Measurements from ENCODE around the gene SRRD.
"Not testable (repeated sequence)": the region's sequence is repeated elsewhere in the genome, so short reads cannot be mapped to it uniquely, and the experiment has no call there.

The SRRD gene

GRCh38 chr22:26522012-26522411, 38.3 kb downstream of the SRRD start:
- no peak for DNase-seq (ENCODE audit: low read depth)

GRCh38 chr22:26522592-26522991, 38.9 kb downstream of the SRRD start:
- no peak for DNase-seq (ENCODE audit: low read depth)

GRCh38 chr22:26524870-26525269, 41.2 kb downstream of the SRRD start:
- no peak for DNase-seq (ENCODE audit: low read depth)

DNA sequence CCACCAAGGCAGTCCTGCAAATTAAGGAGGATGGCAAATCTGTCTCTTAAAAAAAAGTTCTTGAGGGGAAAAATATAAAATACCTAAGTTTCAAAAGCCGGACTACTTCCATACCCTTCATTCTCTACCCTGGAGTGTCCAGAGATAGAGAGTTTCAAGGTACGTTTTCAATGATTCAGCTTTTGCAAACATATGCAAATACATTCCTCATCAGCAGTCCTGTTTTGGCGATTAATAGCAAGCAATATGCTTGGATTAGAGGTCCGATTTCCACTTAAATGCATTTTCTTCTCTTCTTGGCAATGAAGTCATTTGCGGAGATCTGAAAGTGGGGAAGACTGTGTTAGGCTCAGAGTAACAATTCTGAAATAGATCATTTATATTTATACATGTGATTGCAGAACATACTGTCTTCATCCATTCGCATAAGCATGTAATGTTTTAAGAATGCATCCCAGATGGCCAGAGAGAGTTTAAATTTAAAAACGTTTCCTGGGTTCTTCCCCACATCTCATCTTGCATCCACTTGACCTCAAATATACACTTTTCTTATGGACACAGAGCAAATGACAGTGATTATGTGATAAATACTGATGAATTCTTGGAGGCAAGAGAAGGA, 42.4 kb downstream of the SRRD start:
- no peak for DNase-seq (ENCODE audit: low read depth)

- no peak for DNase-seq (ENCODE audit: low read depth)
These were observed 43.5 kb downstream of the SRRD start for GRCh38 chr22:26527167-26527566.

DNA sequence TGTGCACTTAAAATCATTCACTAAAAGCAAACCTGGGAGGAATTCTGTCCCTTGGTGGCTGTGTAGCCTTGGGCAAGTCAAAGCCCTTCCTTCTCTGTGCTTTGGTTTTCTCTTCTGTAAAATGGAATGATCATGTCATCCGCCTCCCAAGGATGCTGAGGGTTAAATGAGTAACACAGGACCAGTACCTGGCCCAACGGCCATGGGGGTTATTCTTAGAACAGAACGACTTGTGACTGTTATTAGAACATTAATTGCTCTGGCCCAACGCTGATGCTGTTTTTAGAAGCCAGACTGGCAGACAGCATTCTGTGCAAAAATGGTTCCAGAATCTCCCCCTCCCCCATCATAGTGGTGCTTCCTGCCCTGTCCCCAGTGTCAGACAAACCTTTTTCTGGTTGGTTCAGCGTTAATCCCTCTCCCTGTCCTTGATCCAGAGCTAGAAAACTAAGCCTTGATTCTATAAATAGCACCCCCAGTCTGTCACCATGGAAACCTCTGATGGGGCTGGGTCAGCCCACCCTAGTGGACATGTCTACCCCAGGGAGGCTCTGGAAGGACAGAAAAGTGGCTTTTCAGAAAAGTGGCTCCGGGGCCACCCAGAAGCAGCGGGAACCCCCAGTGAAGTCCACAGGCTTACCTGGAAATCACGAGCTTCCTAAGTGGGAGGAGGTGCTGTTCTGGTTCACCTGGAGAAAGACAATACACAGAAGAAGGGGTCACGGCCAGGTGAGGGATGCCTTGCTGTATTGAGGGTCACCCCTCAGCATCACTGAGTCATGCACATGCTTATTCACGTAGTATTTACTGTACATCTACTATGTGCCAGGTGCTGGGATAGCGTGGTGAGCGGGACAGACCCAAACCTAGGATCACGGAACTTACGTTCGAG, 44.1 kb downstream of the SRRD start:
- DNase-seq (ENCODE audit: low read depth), result no peak

- not testable (repeated sequence) for DNase-seq (ENCODE audit: low read depth)
These were observed 44.8 kb downstream of the SRRD start for GRCh38 chr22:26528518-26528917.

GRCh38 chr22:26529345-26529744, 45.7 kb downstream of the SRRD start:
- DNase-seq (ENCODE audit: low read depth), result no peak

DNA sequence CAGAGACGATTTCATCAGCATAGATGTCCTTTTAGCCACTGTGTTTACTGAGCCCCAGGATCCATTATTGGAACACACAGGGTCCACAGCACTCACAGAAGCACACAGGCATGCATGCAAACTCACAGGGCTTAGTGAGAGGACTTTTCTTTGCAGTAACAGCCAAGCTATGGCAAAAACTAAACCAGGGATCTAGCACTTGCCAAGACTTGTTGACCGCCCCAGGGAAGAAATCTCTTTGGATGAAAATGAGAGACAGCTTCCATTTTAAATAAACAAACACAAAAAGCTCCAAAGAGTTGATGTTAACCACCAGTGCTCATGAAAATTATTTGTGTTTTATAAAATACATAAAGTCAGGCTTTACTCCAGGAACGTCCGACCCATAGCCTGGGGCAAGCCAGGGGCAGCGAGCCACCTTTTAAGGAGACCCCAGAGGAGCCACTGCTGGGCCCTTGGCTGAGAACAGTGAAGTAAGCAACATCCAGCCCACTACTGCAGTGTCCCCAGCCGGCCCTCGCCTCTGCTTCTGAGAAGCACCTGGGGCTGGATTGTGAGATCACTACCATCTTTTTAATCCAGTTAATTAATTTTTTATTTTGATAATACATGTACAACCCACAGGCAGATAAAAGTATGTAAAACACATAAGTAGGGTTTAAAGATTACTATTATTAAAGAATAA, 50.6 kb downstream of the SRRD start:
- no peak for DNase-seq (ENCODE audit: low read depth)

GRCh38 chr22:26534874-26535602, 51.4 kb downstream of the SRRD start:
- no peak for DNase-seq (ENCODE audit: low read depth)

- DNase-seq (ENCODE audit: low read depth), result no peak
These were observed 51.9 kb downstream of the SRRD start for GRCh38 chr22:26535603-26535908.

GRCh38 chr22:26536056-26536761, 52.5 kb downstream of the SRRD start:
- no peak for DNase-seq (ENCODE audit: low read depth)

DNA sequence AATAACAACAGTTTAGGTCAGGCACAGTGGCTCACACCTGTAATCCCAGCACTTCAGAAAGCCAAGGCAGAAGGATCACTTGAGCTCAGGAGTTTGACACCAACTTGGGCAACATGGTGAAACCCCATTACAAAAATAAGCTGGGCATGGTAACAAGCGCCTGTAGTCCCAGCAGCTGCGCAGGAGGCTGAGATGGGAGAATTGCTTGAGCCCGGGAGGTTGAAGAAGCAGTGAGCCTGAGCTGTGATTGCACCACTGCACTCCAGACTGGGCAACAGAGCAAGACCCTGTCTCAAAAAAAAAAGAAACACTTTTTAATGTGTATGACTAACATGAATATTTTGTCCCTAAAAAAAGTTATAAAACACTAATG, 53.1 kb downstream of the SRRD start:
- no peak for DNase-seq (ENCODE audit: low read depth)

- no peak for DNase-seq (ENCODE audit: low read depth)
These were observed 56.4 kb downstream of the SRRD start for GRCh38 chr22:26540119-26540518.

GRCh38 chr22:26541167-26541819, 57.6 kb downstream of the SRRD start:
- no peak for DNase-seq (ENCODE audit: low read depth)

DNA sequence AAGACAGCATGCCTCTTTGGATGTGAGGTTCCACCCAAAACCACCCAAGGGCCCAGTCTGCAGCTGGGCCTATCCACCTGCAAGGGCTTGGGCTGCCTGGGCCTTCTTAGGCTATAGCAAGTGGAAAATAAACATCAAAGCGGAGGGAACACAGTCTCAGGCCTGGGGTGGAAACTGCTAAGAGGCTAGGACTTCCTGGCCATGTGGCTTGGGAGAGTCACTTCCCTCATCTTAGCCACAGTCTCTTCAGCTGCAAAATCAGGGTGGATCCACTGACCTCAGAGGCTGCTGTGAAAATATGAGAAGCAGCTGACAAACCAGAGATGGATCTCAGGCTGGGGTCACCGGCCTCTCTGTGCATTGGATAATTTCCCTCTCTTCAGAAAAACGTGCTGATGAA, 59.2 kb downstream of the SRRD start:
- no peak for DNase-seq (ENCODE audit: low read depth)

Measured in stimulated activated CD4-positive, alpha-beta T cell treated with anti-CD3 and anti-CD28 coated beads, Interleukin-2, amount 100 ng/mL, for 4 hours (primary cell).